ENCODE measurements around the gene SARDH.
"Not testable (repeated sequence)": the region's sequence is repeated elsewhere in the genome, so short reads cannot be mapped to it uniquely, and the experiment has no call there.

The SARDH gene

GRCh38 chr9:133775951-133776905 lies 38.1 kb upstream of the SARDH start:
- no peak for DNase-seq (ENCODE audit: low read depth, low spot score)

DNA sequence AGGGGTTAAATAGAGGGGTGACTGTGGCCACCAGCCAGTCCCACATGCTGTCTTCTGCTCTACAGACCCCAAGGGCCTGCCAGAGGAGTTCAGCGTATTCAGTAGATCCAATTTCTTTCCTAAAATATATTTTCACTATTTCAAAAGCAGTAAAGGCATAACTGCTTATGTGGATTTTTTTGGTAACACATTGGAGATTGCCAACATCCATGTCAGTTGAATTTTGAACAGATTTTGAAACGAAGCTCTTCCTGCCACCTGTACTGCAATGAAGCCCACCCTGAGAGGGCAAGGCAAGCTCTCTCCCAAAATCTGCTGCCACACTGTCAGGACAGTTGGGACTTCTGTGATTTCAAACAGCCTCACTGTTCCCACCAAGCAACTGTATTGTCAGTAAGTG lies 37.1 kb upstream of the SARDH start:
- DNase-seq (ENCODE audit: low read depth, low spot score): no peak

DNA sequence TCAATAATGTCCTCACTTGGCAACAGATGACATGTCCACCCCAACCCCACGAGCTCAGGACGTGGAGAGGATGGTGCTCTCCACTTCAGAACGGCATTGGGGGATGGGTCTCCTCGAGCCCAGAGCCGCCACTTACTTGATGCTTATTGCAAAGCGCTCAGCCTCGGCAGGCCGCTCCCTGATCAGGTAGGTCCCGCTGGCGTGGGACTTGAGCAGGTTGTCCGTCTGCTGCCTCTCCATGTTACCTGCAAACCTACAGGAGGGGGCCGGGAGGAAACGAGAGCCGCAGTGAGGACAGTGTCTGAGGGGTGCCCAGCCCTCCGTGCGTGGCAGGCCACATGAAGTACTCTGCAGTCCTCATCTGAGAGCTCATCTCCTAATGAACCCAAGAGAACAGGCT lies 36.6 kb upstream of the SARDH start:
- DNase-seq (ENCODE audit: low read depth, low spot score): no peak

DNA sequence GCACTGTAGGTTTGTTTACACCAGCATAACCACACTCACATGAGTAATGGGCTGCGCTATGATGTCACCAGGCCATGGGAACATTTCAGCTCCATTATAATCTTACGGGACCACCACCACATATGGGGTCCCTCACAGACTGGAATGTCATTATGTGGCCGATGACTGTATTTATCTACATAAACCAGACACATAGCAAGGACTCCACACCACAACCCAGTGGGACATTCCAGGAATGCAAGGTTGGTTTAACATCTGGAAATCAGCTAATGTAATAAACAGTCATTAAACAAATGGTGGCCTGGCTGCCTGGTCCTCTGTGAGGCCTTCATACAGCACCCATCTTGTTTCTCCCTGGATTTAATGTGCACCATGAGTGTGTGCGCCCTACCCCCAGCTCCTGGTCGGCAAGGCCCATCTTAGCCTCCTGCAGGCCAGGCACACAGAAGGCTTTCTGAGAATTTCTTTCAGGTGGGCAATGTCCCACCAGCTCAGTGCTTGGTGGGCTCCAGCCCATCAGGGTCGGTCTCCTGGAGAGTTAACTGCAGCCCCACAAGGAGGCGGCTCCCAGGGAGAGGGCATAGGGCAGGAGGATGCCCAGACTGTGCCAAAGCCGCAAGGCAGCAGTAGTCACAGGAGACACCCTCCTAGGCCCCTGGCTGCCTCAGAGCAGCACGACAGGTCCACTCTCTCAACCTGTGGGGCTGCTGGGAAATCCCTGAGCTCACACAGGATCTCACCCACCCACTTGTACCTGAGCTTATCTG lies 35.9 kb upstream of the SARDH start:
- DNase-seq (ENCODE audit: low read depth, low spot score): no peak

DNA sequence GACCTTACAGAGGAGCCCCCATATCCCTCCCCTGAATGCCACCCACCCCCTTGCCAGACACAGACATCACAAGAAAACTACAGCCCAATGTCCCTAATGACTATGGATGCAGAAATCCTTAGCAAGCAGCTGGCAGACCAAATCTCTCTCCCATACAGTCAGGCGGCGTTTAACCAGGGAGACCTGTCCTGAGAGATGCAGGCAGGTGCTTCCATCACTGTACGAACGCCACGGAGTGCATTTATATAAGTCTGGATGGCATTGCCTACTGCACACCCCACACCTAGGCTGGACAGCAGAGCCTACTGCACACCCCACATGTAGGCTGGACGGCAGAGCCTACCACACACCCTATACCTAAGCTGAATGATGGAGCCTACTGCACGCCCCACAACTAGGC lies 34.4 kb upstream of the SARDH start:
- DNase-seq (ENCODE audit: low read depth, low spot score): no peak

DNA sequence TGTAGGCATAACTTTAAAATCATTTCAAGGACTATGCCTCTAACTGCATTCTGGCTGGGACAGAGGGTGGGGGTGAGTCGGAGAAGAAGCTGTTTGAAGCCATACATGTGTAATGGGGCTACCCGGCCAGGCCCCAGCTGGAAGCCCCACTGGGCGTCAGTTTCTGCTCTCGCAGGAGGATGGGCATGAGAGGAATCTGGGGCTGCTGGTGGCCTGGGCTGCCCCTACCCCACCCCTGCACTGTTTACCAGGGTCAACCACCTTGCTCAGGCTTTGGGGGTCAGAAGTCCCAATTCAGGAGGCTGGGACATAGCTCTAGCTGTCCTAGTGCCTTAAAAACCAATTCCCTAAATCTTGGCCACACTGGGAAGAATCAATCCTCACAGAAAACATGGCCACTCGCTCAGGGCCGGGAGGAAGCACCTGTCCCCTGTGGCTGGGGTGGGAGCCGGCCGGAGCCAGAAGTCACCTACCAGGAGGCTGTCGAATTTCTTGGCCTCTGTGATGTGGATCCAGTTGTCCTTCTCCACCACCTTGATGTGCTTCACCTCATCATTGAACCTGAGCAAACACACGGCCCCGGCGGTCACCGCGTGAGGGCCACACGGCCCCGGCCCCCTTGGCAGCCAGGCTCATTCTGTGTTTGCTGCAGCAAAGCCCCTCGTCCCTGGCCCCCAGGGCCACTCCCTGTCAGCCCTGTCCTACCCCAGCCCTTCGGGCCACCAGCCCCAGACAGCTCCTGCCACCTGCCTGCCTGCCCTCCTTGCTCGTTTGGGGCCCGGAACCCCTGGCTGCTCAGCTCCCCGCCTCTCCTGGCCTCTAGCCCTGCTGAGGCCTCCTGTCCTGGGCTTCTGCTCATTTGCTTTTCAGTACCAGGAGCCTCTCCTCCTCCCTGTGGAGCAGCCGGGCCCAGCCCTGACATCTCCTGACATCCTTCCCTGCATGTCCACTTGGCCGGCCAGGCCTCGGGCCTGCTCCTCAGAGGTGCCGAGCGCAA lies 33.6 kb upstream of the SARDH start:
- no peak for DNase-seq (ENCODE audit: low read depth, low spot score)

DNA sequence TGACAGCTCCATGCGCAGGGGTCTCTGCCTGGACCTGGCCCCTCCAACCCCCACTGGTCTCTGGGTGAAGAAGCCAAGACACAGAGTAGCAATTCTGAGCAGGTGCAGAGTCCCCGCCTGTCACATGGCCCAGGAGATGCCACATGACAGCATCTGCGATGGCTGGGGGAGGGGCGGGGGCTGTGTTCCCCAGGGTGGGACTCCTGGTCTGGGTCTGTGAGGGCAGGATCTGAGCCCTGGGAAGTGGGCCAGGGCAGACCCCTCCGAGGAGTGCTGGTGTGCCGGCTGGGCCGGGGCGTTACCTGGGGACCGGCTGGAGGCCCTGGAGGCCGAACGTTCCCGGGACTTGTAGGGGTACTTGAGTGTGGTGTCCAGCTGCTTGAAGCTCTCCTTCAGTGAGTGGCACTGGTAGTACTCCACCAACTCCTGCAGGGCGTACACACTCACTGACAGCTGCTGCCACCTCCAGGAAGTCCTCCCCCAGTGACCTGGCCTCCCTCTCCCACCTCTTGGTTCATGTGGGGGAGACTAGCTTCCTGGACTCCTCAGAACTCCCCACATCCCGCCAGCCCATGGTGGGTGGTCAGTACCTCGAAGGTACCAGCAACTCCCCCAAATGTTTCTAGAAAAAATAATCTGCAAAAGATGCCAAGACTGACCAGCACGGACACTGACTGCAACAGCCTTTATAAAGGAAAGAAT lies 32.1 kb upstream of the SARDH start:
- no peak for DNase-seq (ENCODE audit: low read depth, low spot score)

GRCh38 chr9:133769511-133770075 lies 31.4 kb upstream of the SARDH start:
- no peak for DNase-seq (ENCODE audit: low read depth, low spot score)

GRCh38 chr9:133768859-133769510 lies 30.8 kb upstream of the SARDH start:
- DNase-seq (ENCODE audit: low read depth, low spot score): no peak

- no peak for DNase-seq (ENCODE audit: low read depth, low spot score)
Observed at GRCh38 chr9:133768371-133768858, 30.3 kb upstream of the SARDH start.

DNA sequence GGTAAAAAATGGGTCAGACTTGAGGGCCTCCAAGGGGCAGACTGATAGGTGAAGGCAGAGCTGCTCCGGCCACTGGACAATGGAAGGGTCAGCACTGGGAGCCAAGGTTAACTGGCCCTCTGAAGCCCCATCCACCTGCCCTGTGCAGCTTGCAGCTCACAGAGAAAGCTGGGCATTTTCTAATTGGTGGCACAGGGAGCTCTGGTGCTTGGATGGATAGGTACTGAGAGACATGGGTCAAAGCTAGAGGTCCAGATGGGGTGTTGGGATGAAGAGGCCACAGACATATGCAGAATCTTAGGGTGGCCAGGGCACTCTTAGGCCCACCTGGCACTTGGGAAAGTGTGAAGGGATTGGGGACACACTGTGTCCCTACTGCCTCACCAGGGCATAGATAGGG lies 29.5 kb upstream of the SARDH start:
- no peak for DNase-seq (ENCODE audit: low read depth, low spot score)

DNA sequence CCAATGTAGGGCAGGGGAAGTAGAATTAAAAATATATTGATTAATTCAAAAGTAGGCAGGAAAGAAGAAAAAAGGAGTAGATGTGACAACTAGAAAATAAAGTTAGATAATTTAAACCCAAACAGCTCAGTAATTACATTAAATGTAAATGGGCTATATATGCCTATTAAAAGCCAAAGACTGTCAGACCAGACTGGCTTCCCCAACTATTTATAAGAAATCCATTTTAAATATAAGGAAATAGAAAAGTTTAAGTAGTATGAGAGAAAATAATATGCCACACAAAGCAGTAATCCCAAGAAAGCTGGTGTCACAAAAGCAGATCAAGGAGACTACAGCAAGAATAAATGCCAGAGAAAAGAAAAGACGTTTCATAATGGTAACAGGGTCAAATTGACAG lies 28.9 kb upstream of the SARDH start:
- no peak for DNase-seq (ENCODE audit: low read depth, low spot score)

DNA sequence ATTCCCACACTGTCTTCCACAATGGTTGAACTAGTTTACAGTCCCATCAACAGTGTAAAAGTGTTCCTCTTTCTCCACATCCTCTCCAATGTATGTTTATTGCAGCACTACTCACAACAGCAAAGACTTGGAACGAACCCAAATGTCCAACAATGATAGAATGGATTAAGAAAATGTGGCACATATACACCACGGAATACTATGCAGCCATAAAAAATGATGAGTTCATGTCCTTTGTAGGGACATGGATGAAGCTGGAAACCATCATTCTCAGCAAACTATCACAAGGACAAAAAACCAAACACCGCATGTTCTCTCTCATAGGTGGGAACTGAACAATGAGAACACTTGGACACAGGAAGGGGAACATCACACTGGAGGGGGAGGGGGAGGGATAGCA lies 28.1 kb upstream of the SARDH start:
- DNase-seq (ENCODE audit: low read depth, low spot score): not testable (repeated sequence)

- no peak for DNase-seq (ENCODE audit: low read depth, low spot score)
Observed at GRCh38 chr9:133763272-133764183, 25.4 kb upstream of the SARDH start.

GRCh38 chr9:133762488-133763271 lies 24.5 kb upstream of the SARDH start:
- no peak for DNase-seq (ENCODE audit: low read depth, low spot score)

- no peak for DNase-seq (ENCODE audit: low read depth, low spot score)
Observed at GRCh38 chr9:133761641-133762248, 23.6 kb upstream of the SARDH start.

DNA sequence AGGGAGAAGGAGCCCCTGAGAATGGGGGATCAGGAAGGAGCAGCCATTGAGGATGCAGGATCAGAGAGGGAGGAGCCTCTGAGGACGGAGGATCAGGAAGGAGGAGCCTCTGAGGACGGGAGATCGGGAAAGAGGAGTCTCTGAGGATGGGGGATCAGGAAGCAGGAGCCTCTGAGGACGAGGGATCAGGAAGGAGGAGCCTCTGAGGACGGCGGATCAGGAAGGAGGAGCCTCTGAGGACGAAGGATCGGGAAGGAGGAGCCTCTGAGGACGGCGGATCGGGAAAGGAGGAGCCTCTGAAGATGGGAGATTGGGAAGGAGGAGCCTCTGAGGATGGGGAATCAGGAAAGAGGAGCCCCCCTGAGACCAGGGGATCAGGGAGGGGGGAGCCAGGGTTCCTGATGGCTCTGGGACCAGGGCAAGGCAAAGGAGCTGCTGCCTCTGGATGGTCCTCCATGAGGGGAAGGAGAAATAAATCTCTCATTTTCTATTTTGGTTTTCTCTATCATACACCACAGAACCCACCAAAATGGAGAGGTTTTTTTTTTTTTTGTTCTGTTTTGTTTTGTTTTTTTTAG lies 22.6 kb upstream of the SARDH start:
- no peak for DNase-seq (ENCODE audit: low read depth, low spot score)

Data from iPS DF 19.7 (cell line).